OCI-LY3 (cell line): ENCODE measurements around the gene MKLN1.

Source experiments
- EZH2phosphoT487 ChIP-seq: fragments of 200-600 bp; shearing (Covaris generic); IDR thresholded peaks from 2 replicates; pipeline ENCODE4 v1.6.1; 2018; ENCODE audit warnings: antibody characterized with exemption, mixed run types, low read depth
- TF ChIP-seq, protein P1 (sequence below): fragments of 200-600, 300-600 bp; sonication (generic); IDR thresholded peaks from 2 replicates; pipeline ENCODE4 v1.5.1; 2014; ENCODE audit warnings: antibody characterized with exemption, low read length, low read depth

DNA sequence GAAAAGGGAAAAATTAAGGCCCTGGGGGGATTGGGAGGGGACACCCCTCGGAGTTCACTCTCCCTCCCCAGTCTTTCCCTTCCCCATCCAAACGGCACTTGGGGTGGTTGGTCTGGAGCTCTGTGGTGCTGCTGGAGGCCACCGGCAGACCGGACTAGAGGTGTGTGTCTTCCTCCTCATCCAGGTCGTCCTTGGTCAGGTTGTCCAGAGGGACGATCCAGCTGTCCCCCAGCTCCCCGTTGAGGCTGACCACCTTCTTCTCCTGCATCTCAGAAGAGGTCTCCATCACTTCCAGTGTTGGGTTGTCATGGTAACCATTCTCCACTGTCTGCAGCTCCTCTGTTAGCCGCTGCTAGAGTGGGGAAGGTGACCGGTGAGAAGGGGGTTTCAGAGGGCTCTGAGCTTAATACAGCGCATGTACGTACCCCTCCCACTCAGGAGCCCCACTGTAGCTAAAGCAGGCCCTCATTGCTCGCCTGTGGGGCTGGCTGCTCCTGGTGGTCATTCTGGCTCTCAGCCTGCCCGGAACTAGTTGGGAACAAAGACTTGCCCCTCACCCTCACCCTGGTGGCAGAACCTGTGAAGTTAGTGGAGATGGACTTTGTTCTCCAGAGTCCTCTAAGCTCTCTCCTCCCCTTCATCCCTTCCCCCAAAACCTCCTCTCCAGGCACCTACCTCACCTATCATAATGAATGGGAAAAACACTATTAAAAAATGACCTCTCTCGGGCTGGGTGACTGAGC, 176.7 kb downstream of the MKLN1 start:
- TF ChIP-seq, protein P1, sequence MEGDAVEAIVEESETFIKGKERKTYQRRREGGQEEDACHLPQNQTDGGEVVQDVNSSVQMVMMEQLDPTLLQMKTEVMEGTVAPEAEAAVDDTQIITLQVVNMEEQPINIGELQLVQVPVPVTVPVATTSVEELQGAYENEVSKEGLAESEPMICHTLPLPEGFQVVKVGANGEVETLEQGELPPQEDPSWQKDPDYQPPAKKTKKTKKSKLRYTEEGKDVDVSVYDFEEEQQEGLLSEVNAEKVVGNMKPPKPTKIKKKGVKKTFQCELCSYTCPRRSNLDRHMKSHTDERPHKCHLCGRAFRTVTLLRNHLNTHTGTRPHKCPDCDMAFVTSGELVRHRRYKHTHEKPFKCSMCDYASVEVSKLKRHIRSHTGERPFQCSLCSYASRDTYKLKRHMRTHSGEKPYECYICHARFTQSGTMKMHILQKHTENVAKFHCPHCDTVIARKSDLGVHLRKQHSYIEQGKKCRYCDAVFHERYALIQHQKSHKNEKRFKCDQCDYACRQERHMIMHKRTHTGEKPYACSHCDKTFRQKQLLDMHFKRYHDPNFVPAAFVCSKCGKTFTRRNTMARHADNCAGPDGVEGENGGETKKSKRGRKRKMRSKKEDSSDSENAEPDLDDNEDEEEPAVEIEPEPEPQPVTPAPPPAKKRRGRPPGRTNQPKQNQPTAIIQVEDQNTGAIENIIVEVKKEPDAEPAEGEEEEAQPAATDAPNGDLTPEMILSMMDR, result no peak
- no peak for TF ChIP-seq EZH2phosphoT487
